Hematopoietic multipotent progenitor cell treated with erythropoietin and hydrocortisone succinate and interleukin-3 and kit ligand, for 6 days (in vitro differentiated cells): ENCODE results near the gene CXCL3.
A peak's percentile ranks its signal among the peaks of the same experiment; 100 is the strongest.
"Not testable (repeated sequence)": the region's sequence is repeated elsewhere in the genome, so short reads cannot be mapped to it uniquely, and the experiment has no call there.

Experiments
- DNase-seq: peaks from one replicate; pipeline ENCODE4 v3.0.0-alpha.2; 2015

CXCL3 gene

GRCh38 chr4:74038425-74039314 is at the start of gene CXCL3:
CXCL3 (minus strand) TSS chr4:74038689; CDS start chr4:74038611, 78 bp downstream.
- DNase-seq = peak; percentile 60

- no peak for DNase-seq
These were observed 49.0 kb upstream of the CXCL3 start for GRCh38 chr4:74087481-74087880.

GRCh38 chr4:74085669-74086068 is 47.2 kb upstream of the CXCL3 start:
- DNase-seq = no peak

GRCh38 chr4:74084984-74085383 is 46.5 kb upstream of the CXCL3 start:
- DNase-seq = no peak

GRCh38 chr4:74083546-74083945 is 45.1 kb upstream of the CXCL3 start:
- DNase-seq = no peak

- no peak for DNase-seq
These were observed 42.5 kb upstream of the CXCL3 start for GRCh38 chr4:74081035-74081434.

- DNase-seq = not testable (repeated sequence)
These were observed 41.9 kb upstream of the CXCL3 start for GRCh38 chr4:74080351-74080750.

- DNase-seq = peak; percentile 45
These were observed 40.5 kb upstream of the CXCL3 start for GRCh38 chr4:74079024-74079423.

GRCh38 chr4:74073358-74073757 is 34.9 kb upstream of the CXCL3 start:
- no peak for DNase-seq

- no peak for DNase-seq
These were observed 34.2 kb upstream of the CXCL3 start for GRCh38 chr4:74072739-74073138.

- DNase-seq = no peak
These were observed 29.1 kb upstream of the CXCL3 start for GRCh38 chr4:74067586-74067985.

GRCh38 chr4:74066232-74066631 is 27.7 kb upstream of the CXCL3 start:
- DNase-seq = no peak

- DNase-seq = no peak
These were observed 26.7 kb upstream of the CXCL3 start for GRCh38 chr4:74065115-74065642.

GRCh38 chr4:74063859-74064258 is 25.4 kb upstream of the CXCL3 start:
- no peak for DNase-seq

GRCh38 chr4:74062953-74063352 is 24.5 kb upstream of the CXCL3 start:
- no peak for DNase-seq

- no peak for DNase-seq
These were observed 22.9 kb upstream of the CXCL3 start for GRCh38 chr4:74061430-74061829.

- DNase-seq = no peak
These were observed 20.8 kb upstream of the CXCL3 start for GRCh38 chr4:74059161-74059829.

GRCh38 chr4:74058048-74058651 is 19.7 kb upstream of the CXCL3 start:
- DNase-seq = no peak

- DNase-seq = peak; percentile 39
These were observed 19.1 kb upstream of the CXCL3 start for GRCh38 chr4:74057588-74057987.

- peak; percentile 88 for DNase-seq
These were observed 18.5 kb upstream of the CXCL3 start for GRCh38 chr4:74056858-74057562.

GRCh38 chr4:74056114-74056857 is 17.8 kb upstream of the CXCL3 start:
- DNase-seq = peak; percentile 82

- no peak for DNase-seq
These were observed 17.0 kb upstream of the CXCL3 start for GRCh38 chr4:74055498-74055897.
